ENCODE data around the gene DAAM2.

The DAAM2 gene

DNA sequence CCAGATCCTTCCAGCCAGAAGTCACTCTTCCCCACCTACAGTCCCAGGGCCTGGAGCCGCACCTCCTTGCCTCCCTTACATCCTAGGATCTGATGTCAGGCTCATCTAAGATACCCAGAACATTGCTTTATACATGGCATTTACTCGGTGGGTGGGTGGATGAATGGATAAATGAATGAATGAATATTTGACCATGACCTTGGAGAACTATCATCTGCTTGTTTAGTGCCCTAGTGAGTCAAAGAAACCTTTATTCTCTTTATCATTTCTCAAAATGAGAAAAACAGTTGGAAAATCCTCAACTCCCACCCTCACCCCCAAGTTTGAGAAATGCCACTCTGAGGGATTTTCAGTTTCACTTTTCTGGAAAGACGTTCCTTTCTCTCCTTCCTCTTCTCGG is 56.0 kb downstream of the DAAM2 start:
- no peak for DNase-seq (ENCODE audit: low read depth in 2 of 2)

DNA sequence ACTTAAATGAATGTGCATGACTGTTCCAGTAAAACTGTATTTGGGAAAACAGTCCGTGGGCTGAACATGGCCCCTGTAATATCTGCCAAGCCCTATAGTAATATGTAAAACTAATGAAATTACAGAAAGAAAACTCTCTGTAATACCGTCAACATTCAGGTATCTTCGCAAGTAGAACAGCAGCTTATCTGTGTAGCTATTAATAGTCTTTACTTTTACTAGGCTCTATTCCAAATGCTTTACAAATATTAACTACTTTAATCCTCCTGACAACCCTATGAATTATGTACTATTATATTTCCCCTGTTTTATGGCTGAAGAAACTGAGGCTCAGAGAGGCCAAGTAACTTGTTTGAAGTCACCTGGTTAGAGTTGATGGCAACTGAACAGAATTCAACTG is 57.1 kb downstream of the DAAM2 start:
- DNase-seq (ENCODE audit: low read depth in 2 of 2): no peak

DNA sequence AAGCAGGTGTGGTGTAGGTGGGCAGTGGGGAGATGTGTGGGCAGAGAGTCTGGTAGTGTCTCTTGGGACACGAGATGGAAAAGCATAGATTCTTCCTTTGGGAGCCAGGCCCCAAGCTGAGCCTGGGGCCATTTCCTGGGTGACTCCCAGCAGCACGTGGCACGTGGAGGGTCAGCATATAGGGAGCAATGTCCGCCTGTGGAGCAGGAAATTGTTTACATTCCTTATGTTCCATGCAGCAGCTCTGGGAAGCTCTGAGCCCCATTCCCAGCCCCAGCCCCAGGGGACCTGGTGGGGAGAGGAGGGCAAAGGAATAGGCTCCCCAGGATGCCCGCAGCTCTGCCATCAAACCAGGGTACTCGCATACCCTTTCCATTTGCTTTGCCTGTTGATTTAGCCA is 57.6 kb downstream of the DAAM2 start:
- DNase-seq (ENCODE audit: low read depth in 2 of 2): no peak

DNA sequence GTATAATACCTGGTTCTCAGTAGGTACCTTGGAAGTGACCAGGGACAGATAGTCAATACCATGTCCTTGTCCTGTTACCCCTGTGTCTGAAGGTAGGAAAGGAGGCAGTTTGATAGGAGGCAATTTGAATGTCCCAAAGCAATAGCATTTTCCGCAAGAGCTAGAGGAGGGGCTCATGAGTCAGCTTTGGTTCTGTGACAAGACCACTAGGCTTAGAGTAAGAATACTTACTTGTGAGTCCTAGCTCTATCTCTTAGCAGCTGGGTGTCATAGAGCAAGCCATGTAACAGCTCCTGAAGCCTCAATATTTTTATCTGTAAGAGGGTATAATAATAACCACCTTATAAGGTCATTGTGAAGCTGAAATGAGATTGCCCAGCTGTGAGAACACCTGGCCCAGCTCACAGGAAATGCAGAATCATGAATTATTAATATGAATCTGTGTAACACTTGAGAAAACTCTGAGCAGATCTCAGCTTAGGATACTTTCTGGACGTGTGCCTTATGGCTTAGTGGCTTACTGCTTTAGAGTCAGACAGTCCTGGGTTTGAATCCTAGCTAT is 58.6 kb downstream of the DAAM2 start:
- no peak for DNase-seq (ENCODE audit: low read depth in 2 of 2)

DNA sequence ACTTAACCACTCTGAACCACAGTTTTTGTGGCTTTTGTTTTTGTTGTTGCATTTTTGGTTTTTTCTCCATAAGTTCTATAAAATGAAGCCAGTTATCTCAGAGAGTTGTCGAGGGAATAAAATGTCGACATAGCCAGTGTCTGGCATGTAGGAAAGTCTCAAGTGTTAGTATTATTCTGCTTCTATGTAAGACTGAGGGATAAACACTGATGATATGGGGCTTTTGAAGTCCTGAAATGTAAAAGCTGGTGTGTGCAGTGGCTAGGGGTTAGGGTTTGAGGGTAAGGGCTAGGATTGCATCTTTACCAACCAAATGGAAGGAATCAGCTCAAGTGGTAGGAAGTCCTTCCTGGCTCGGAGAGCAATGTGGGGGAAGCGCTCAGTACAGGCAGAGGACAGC is 59.2 kb downstream of the DAAM2 start:
- DNase-seq (ENCODE audit: low read depth in 2 of 2): no peak

DNA sequence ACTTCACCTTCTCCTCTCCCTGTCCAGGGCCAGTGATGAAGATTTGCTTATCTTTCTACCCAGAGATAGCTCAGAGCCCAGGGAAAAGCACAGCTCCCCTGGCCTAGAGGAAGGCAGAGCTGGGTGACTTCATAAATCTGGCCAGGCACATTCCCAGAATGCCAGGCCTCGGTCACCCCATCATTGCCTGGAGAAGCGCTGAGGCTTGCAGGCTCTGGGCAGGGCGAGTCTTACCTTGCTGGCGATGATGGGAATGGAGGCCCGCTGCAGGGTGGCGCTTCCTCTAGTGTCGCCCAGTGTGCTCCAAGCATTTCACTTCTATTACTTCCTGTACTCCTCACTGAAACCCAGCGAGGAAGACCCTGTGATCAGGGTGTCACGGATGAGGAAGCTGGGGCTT is 60.1 kb downstream of the DAAM2 start:
- no peak for DNase-seq (ENCODE audit: low read depth in 2 of 2)

DNA sequence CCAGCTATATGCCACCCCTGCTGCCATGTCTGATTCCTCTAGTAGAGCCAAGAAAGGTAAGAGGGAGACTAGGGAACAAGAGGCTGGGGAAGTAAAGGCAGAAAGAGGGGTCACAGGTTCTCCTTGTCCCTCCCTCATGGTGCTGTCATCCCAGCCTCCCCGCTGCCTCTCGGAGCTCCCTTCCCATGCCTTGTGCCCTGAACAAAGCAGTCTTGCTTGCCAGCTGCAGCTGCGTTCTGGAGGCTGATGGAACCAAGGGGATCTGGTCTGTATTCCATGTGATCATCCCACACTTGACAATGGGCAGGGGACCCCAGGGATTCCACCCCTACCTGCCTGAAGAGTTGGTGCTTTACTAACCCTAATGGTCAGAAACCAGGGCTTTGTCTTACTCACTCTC is 61.4 kb downstream of the DAAM2 start:
- no peak for DNase-seq (ENCODE audit: low read depth in 2 of 2)

DNA sequence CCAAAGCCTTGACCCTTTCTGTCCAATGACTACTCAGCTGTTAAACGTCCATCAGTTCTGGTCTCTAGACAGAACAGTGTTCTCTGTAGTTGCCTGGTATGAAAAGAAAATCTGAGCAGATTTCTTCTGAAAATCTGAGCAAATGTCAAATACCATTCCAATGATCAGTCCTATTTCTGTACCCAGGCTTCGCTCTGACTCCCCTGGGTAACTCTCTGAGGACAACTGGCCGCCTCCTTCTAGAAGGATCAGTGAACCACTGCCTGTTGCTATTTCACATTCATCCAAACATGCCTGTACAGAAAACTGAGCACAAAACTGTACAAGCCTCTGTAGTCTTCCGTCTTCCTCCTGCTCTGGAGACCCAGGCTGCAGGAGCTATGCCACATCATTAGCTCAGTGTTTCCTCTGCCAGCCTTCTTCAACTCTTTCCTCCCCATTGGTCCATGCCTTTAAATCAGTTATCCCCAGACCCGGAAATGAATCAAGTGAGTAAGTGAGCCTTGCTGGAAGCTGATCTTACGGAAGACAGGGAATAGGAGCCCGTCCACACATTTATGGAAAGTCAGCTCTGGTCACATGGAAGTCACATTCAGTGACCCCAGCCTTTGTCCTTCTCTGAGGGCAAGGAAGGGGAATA is 63.3 kb downstream of the DAAM2 start:
- DNase-seq (ENCODE audit: low read depth in 2 of 2): no peak

DNA sequence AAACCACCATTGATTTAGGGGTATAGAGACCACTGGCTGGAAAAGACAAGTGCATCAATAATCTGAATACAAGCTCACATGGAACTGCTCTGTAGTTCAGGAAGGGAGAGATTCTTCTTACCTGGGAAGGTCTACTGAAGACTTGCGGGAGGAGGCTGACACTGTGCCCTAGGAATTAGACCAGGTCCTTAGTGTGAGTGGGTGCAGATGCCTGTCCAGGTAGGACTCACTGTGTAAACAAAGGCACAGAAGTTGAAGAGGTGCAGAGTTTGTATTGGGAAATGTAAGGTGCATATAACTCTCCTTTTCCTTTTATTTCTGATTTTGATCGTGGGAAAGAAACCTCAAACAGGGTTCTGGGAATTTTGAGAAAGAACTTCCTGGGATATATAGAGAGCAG is 66.8 kb downstream of the DAAM2 start:
- DNase-seq (ENCODE audit: low read depth in 2 of 2): no peak

DNA sequence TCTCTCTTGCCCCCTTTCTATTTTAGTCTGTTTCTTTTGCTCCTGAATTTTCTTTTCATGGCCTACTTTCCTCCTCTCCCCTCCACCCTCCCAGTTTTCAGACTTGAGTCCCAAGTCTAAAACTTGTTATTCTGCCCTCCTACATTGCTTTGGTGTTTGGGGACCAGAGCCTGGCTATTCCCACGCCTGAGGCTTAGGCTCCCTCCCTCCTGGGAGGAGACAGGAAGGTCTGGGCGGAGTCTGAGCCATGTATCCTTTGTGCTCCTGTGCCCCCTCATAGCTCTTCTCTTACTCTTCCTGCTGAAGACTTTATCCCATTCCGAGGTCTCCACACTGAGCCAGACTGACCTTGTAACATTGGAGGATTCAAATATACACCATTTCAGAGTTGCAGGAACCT is 69.5 kb downstream of the DAAM2 start:
- no peak for DNase-seq (ENCODE audit: low read depth in 2 of 2)

DNA sequence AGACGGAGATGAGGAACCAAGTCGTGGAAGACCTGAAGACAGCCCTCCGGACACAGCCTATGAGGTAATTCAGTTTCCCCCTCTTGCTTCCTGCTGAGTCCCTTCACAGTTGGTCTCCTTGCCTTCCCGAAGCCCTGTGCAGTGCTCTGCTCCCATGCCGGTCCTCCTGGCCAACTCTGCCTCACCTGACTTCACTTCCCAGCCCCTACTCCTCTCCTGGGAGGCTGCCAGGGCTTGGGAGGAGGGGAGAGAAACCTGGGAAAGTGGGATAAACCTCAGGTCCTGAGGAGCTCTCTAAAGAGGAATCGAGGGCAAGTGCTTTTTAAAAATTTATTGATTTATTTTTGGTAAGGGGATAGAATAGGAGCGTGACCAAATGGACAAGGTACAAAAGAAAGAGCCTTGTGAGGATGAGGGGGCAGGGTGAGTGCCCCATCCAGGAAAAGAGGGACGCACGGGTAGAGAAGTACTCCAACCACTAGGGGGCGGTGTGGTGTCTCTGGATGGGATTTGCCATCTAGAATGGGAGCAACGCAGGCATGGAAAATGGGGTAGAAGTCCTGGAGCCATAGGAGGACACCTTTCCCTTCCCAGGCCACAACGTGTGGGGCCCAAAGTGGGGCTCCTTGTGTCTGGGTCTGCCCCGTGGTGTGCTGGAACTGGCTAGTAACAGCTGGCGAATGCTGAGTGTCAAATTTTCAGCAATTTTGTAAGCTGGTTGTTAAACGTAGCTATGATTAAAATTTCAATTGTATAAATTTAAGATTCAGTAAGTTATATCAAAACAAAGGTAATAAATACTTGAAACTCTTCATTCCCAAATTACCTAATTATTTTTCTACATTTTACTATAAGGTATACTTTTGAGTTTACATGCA is 73.1 kb downstream of the DAAM2 start:
- peak; percentile 15 to 24 for DNase-seq (ENCODE audit: low read depth in 2 of 2)

DNA sequence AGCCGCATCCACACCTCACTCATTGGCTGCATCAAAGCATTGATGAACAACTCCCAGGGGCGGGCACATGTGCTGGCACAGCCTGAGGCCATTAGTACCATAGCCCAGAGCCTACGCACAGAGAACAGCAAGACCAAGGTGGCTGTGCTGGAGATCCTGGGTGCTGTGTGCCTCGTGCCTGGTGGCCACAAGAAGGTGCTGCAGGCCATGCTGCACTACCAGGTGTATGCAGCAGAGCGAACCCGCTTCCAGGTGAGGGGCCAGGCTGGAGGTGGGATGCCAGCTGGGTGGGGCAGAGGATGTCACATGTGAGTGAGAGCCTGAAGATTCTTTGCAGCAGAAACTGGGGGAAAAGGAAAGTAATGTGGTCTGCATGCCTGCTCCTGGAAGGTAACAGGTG is 75.4 kb downstream of the DAAM2 start:
- DNase-seq (ENCODE audit: low read depth in 2 of 2): no peak

DNA sequence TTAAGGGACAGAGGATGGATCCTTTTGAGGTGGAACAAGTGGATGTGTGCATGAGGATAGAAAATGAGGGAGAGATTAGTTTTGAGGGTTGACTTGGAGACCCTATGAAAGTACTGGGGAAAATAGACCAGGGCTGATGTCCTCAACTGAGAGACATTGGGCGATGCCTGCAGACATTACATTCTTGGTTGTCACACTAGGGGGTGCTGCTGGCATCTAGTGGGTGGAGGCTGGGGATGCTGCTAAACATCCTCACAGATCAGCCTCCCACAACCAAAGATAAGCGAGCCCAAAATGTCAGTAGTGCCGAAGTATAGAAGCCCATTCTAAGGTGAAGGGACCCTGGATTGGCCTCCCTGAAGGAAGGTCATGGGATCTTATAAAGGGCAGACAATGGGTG is 78.8 kb downstream of the DAAM2 start:
- DNase-seq (ENCODE audit: low read depth in 2 of 2): no peak

DNA sequence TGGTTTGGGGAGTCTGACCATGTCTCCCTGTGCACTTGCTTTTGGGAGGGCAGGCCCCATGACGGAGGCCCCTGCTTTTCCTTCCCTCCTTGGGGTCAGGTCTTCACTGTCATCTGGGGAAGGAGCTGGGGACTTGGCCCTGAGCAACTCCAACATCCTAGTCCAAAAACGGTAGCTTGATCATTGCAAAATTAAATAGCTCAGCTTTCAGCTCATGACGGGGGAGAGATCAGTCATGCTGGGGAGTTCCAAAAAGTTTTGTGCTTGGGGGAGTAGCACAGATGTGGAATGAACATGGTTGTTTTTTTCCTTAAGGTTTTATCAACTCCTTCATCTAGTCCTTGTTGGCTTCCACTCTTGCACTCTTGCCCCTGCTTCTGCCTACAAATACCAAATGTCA is 81.3 kb downstream of the DAAM2 start:
- no peak for DNase-seq (ENCODE audit: low read depth in 2 of 2)

DNA sequence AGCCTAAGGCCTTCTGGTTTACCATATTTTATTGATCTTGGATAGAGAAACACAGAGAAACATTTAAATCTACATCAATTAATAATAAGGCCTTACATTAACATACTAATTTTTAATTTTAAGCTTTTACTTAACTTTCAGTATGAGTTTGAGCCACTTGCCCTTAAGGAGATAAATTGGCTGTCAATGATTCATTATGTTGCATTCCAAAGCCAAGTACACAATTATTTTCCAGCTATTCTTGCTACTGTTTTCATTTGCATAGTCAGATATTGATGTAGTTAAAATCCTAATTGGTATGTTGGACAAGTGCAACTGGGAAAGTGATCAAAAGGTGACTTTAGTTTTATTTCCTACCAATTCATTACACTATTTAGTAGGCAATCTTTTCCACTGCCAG is 83.9 kb downstream of the DAAM2 start:
- DNase-seq (ENCODE audit: low read depth in 2 of 2): no peak

DNA sequence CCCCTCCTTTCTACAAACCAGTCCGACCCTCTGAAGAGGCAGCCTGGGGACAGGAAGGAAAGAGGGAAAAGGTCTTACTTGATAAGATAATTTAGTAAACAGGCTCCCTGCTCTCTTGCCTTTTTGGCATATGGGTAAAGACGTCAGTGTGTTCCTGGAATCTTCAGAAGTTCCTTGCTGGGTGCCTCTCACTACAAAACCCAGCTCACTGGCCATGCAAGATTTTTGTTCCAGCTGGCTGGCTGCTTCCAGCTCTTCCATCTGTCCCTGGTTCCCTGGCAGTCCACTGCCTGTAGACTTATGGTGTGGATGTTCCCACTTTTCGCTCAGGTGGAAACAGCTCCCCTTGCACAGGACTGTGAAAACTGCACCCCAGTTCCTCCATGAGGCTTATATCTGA is 84.7 kb downstream of the DAAM2 start:
- no peak for DNase-seq (ENCODE audit: low read depth in 2 of 2)

DNA sequence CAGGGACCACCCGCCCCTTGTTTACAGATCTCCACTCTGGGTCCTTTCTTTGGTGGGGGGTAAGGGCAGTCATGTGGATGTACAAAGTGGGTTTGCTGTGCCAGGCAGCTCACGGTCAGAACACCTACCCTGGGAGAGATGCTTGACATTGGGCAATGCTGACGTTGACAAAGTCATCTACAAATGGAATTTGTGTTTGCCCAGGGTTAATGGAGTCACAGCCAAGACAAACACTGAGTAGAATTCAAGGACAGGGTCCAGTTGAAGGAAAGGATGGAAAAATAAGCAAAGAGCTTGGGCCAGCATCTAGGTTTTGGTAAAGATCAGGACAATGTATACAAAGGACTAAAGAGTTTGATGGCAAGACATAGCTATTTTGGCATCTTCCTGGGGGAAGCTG is 87.4 kb downstream of the DAAM2 start:
- no peak for DNase-seq (ENCODE audit: low read depth in 2 of 2)

DNA sequence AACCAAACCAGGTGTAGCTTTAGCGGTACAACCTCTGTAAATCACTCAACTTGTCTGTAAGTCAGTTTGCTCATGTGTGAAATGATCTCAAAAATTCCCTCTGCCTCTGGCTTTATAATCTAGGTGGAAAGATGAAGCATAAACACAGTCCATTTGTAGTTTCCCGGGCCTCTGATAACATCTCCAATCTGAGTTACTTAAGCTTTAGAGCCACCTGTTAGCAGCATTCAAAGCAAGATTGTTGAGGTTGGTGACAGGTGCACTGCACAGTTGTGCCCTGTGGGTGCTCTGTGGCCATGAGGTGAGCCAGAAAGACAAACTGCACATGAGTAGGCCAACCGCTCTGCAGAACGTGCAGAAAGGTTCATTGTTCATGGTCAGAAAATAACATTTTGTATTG is 88.4 kb downstream of the DAAM2 start:
- DNase-seq (ENCODE audit: low read depth in 2 of 2): no peak

DNA sequence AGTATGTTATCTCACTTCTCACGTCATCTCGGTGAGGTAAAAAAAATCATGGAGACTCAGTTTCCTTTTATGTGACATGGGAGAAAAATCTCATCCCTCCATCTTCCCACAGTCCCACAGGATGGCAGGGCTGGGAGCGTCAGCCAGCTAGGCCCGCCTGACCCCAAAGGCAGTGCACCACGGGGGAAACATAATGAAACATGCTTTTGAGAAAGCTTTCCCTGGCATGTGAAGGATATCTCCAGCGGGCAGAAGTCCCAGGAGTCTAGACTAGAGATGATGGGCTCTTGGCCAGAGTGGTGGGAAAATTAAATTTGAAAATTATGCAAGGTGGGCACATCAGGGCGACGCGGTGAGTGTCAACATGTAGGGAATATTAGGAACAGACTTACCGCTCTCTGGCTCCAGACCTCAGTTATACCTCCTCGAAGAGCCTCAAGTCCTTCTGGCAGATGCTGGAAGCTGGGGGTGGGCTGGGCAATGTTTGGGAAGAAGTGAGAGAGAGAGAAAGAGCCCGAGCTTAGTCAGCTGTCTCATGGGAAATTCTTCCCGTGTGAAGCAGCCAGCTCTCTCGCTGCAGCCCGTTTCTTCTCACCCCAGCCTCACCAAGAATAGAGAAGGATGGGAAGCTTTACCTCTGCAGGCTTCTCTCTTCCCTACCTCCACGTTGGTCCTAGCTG is 89.8 kb downstream of the DAAM2 start:
- DNase-seq (ENCODE audit: low read depth in 2 of 2): no peak

DNA sequence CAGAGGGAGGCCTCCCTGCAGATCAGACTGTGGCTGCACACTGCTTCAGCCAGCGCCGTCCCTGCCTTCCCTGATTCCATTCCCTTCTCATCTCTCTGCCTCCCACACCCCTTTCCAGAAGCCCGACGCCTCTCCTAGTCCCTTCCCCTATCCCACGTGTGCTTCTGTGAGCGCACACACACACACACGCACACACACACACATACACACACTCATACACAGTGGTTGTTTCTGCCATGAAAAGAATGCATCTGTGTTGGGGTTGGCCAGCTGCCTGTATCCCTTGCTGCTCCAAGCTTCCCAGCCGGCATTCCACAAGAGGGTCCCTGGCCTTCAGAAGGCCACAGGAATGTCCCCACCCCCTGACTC is 90.3 kb downstream of the DAAM2 start:
- no peak for DNase-seq (ENCODE audit: low read depth in 2 of 2)

DNA sequence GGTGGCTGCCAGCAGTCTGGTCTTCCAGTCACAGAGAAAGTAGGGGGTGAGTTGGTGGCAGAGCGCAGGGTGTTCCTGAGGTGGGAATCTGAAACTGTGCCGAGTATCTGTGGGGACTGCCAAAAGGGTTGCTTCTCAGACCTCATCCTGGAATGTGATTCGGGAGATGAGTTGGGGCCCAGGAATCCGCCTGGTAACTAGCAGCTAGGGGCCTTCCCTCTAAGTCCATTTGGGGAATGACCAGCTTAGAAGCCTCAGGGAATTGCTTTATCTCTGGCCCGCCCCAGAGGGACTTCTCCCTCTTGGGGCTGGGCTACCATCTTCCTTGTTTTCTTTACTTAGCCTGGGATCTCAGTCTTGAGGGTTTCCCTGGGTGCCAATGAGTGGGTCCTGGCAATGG is 92.5 kb downstream of the DAAM2 start:
- DNase-seq (ENCODE audit: low read depth in 2 of 2): no peak

DNA sequence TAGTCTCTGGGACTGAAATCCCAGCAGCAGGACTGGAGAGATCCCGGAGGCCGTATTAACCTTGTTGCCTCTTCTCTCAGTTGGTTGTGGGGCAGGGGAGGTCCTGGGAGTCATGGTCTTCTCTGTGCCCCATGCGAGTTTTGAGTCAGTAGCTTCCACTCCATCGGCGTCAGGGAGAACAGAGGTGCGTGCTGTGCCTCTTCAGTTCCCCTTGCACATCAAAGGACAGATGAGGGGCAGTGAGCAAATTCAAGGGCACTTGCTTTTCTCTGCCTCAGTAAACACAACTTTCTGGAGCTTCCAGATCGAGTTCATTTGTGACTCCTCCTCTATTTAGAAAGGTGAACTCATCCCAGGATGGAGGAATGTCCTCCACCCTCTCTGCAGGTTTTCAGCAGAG is 93.5 kb downstream of the DAAM2 start:
- no peak for DNase-seq (ENCODE audit: low read depth in 2 of 2)

DNA sequence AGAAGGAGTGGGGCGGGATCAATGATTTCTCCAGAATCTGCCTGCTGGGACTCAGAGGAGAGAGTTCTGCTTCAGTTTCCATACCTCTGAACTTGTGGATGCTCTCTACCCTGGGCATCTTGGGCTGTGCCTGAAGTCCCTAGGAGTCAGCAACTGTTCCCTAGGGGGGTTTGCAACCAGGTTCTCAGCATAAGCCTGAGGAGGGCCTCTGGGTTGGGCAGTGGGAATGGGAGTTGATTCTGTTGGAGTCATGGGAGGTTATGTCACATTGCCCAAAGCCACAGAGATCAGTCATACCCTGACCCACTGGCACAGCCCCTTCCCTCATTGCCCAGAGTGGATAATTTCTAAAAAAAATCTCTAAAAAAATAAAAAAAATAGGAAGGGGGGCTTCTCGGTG is 94.7 kb downstream of the DAAM2 start:
- DNase-seq (ENCODE audit: low read depth in 2 of 2): no peak

Measured in stimulated activated CD8-positive, alpha-beta memory T cell treated with anti-CD3 and anti-CD28 coated beads, Interleukin-15, amount 100 ng/mL, for 48 hours (primary cell).